ENCODE results near the gene TAF4.

DNA sequence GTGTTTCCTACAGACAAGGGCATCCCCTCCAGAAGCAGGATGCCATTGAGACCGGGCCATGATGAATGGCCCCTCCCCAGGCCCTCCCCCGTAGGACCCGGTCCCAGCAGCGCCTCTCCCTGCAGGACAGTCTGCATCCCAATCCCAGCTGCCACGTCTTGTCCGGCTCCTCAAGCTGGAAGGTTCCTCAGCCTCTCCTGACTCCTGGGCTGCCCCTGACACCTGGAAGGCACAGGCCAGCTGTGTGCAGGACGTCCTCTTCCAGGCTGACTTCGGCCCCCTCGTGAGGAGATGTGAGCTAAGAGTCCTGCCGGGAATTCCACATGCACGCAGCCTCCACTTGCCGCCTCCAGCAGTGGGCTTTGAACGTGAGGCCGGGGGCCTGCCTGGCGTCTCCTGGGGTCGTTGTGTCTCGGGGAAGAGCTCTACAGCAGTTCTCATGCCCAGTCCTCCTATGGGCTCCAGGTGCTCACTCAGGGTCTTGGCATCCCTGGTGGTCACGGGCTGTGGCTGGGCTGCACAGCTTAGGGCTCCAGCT, 64.4 kb downstream of the TAF4 start:
- TF ChIP-seq, protein P1, sequence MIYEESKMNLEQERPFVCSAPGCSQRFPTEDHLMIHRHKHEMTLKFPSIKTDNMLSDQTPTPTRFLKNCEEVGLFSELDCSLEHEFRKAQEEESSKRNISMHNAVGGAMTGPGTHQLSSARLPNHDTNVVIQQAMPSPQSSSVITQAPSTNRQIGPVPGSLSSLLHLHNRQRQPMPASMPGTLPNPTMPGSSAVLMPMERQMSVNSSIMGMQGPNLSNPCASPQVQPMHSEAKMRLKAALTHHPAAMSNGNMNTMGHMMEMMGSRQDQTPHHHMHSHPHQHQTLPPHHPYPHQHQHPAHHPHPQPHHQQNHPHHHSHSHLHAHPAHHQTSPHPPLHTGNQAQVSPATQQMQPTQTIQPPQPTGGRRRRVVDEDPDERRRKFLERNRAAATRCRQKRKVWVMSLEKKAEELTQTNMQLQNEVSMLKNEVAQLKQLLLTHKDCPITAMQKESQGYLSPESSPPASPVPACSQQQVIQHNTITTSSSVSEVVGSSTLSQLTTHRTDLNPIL (CRISPR knock-in tag; IDR thresholded peaks at IDR 0.05; ENCODE audit: low read depth), result no peak
- TF ChIP-seq ARNTL (CRISPR knock-in tag; IDR thresholded peaks at IDR 0.05; ENCODE audit: borderline replicate concordance, low read depth), result no peak
- TF ChIP-seq ZC3H10 (CRISPR knock-in tag; IDR thresholded peaks at IDR 0.05), result no peak
- TF ChIP-seq, protein P2, sequence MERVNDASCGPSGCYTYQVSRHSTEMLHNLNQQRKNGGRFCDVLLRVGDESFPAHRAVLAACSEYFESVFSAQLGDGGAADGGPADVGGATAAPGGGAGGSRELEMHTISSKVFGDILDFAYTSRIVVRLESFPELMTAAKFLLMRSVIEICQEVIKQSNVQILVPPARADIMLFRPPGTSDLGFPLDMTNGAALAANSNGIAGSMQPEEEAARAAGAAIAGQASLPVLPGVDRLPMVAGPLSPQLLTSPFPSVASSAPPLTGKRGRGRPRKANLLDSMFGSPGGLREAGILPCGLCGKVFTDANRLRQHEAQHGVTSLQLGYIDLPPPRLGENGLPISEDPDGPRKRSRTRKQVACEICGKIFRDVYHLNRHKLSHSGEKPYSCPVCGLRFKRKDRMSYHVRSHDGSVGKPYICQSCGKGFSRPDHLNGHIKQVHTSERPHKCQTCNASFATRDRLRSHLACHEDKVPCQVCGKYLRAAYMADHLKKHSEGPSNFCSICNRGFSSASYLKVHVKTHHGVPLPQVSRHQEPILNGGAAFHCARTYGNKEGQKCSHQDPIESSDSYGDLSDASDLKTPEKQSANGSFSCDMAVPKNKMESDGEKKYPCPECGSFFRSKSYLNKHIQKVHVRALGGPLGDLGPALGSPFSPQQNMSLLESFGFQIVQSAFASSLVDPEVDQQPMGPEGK (CRISPR knock-in tag; IDR thresholded peaks at IDR 0.05; ENCODE audit: borderline replicate concordance), result no peak
- TF ChIP-seq ZNF70 (CRISPR knock-in tag; IDR thresholded peaks at IDR 0.05), result no peak
- no peak for TF ChIP-seq GLIS3 (CRISPR knock-in tag; IDR thresholded peaks at IDR 0.05)
- no peak for TF ChIP-seq CSDC2 (CRISPR knock-in tag; IDR thresholded peaks at IDR 0.05)
- no peak for TF ChIP-seq ZNF565 (CRISPR knock-in tag; conservative IDR thresholded peaks at IDR 0.05; ENCODE audit: low read depth)
